HG03108 (cell line): ENCODE data around the gene CYB561D2.

ENCODE experiments used
- ATAC-seq: cut with Tn5 transposase; IDR thresholded peaks from one replicate; pipeline ENCODE4 v1.9.1; 2021; ENCODE audit warnings: moderate library complexity; ENCODE audit not compliant: unreplicated experiment

Gene CYB561D2

GRCh38 chr3:50340448-50341329 is 10.0 kb upstream of the CYB561D2 start, which contains the start of gene RASSF1:
Gene RASSF1, minus strand, starts transcription at chr3:50340836. Its CDS starts 31 bp downstream, at chr3:50340805.
- peak; percentile 19 for ATAC-seq

- no peak for ATAC-seq
Measured at GRCh38 chr3:50341537-50341936, 9.1 kb upstream of the CYB561D2 start.

GRCh38 chr3:50341996-50342650 is 8.5 kb upstream of the CYB561D2 start:
- no peak for ATAC-seq

- no peak for ATAC-seq
Measured at GRCh38 chr3:50342813-50343633, 7.6 kb upstream of the CYB561D2 start.

GRCh38 chr3:50345008-50345407 is 5.7 kb upstream of the CYB561D2 start:
- ATAC-seq: no peak

- no peak for ATAC-seq
Measured at GRCh38 chr3:50345586-50346234, 5.0 kb upstream of the CYB561D2 start, which contains the start of gene ZMYND10. Gene ZMYND10, minus strand, starts transcription at chr3:50345732. Its CDS starts 153 bp downstream, at chr3:50345579.

- no peak for ATAC-seq
Measured at GRCh38 chr3:50347187-50347813, 3.4 kb upstream of the CYB561D2 start.

DNA sequence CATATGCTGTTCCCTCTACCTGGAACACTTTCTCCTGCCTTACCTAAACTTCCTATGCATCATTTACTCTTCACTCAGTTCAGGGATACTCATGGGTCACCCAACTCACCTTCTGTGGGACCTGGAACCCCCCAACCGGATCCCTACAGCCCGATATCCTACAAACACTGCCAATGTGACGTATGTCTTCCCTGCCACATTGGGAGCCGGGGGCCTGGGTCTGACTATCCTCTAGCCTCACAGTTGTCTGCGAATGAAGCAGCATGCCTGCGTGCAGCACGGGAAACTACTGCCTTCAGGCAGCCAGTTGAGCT is 492 bp upstream of the CYB561D2 start:
- ATAC-seq: no peak

GRCh38 chr3:50351323-50351697 is 648 bp downstream of the CYB561D2 start:
- no peak for ATAC-seq

GRCh38 chr3:50352781-50353180 is 2.1 kb downstream of the CYB561D2 start:
- no peak for ATAC-seq

DNA sequence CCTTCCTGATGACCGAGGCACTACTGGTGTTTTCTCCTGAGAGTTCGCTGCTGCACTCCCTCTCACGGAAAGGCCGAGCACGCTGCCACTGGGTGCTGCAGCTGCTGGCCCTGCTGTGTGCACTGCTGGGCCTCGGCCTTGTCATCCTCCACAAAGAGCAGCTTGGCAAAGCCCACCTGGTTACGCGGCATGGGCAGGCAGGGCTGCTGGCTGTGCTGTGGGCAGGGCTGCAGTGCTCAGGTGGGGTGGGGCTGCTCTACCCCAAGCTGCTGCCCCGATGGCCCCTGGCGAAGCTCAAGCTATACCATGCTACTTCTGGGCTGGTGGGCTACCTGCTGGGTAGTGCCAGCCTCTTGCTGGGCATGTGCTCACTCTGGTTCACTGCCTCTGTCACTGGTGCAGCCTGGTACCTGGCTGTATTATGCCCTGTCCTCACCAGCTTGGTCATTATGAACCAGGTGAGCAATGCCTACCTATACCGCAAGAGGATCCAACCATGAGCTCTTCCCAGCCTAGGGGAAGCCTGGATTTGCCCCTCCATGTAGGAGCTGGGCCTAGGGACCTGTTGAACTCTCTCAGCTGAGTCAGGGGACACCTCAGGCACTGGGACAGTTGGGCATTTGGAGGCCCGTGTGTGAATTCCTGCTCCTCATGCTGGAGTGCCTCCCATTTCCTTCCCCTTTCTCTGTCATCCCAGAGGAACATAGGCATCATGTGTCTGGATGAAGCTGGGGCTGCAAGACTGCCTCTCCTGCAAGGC is 2.8 kb downstream of the CYB561D2 start:
- ATAC-seq: no peak

- no peak for ATAC-seq
Measured at GRCh38 chr3:50354186-50354764, 3.6 kb downstream of the CYB561D2 start.

DNA sequence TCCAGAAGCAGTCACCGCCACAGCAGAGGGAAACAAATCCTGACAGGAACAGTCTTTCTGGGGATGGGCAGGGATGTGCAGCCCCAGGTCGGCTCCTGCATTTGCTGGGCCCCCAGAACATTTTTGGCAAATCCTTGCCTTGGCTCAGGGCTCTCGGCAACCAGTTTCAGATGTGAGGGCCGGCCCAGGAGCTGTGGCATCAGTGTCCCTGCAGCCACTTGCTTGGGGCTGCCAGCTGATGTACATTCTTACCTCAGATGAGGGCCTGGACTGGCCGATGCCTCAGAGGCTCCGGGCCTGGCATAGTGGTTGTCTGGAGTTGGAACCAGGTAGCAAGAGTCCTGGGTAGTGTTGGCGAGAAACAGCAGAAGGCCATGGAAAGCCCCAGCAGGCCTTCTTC is 4.2 kb downstream of the CYB561D2 start:
- ATAC-seq: no peak

DNA sequence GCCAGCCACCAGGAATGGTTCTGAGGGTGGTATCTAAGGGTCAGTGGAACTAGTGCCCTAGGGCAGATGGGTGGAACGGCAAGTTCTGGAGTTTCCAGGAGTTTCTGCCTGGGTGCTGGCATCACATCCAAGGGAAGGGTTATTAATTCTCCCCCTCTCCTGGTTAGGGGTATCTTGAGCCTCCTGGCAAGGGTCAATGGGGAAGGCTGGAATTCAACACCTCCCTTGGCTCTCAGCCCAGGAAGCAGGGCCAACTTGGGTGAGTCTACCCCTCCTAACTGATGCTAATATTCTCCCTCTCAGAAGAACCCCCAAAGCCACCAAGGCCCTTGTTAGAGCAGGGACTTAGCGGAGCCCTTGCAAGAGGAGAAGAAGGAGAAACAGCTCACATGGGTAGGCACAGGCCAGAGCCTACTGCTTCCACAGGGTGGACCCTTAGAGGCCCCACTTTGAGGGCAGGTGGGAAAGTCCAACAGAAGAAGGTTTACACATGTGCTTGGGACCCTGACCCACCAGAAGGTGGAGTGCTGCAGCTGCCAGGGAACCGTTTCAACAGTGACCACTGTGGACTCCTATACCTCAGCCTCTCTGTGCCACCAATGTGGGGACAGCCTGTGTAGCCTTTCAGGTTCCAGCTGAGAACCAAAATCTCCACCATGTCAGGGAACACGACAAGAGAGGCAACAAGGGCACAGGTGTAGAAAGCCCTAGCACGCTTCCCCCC is 5.3 kb downstream of the CYB561D2 start:
- ATAC-seq: no peak

DNA sequence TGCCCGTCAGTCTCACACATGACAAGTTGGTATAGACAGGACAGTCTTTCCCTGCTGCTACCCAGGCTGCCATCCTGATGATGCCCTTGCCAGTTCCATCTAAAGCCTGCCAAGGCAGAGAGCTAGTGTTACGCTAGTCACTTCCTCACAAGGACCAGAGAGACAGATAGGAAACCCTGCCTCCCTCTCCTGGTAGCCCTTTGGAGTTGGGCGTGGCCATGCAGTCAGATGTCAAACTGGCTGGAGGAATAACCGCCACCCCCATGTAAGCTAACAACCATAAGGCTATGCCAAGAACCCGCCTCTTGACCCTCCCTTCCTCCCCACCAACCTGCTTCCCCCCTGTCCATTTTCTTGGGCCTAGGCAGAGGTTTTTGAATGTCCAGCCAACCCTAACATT is 5.9 kb downstream of the CYB561D2 start:
- ATAC-seq: no peak

DNA sequence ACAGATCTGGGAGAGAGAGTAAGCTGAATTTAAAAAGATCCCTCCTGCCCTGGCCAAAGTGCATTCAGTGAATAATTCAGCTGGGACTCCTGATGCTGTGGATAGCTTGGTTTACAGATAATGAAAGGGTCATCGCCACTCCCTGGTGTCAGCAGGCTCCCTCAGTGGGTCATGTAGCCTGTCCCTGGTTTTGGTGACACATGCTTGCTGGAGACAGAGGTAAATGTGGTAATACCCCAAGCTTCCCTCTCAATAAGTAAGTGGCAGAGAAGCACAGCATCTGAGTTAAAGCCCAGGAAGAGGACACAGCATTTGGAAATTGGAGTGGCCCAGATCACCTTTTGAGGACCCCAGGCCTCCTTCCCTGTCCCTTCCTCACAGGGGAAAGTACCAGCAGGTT is 6.8 kb downstream of the CYB561D2 start:
- ATAC-seq: no peak

DNA sequence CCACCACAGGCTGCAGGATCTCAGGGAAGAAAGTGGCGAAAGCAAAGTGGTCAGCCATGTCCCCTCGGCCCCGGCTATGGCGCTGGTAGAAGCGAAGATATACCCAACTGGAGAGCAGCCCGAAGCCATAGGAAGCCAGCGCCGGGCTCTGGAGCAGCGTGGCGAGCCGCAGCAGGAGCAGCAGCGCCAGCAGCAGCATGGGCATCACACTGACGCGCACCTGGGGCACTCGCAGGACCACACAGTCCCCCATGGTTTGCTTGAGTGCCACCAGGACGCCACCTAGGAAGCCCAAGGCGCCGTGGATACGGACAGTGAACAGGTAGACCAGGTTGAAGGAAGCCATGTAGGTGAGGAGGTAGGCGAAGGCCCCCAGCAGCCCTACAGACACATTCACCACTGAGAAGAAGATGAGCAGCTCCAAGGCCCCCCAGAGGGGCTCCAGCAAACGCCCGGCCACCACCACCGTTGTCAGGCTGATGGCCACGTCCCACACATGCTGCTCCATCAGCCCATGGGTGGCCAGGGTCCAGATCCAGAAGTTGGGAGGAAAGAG is 7.8 kb downstream of the CYB561D2 start:
- no peak for ATAC-seq
